ENCODE measurements around the gene APOA4. TPM values are rescaled to one million over a fixed set of nuclear protein-coding genes. Genes with fewer than 3 reads are reported as not detected.
"Not testable (repeated sequence)": the region's sequence is repeated elsewhere in the genome, so short reads cannot be mapped to it uniquely, and the experiment has no call there.

Gene APOA4
- total RNA-seq, 1 donor from 2014 or later, result not detected

DNA sequence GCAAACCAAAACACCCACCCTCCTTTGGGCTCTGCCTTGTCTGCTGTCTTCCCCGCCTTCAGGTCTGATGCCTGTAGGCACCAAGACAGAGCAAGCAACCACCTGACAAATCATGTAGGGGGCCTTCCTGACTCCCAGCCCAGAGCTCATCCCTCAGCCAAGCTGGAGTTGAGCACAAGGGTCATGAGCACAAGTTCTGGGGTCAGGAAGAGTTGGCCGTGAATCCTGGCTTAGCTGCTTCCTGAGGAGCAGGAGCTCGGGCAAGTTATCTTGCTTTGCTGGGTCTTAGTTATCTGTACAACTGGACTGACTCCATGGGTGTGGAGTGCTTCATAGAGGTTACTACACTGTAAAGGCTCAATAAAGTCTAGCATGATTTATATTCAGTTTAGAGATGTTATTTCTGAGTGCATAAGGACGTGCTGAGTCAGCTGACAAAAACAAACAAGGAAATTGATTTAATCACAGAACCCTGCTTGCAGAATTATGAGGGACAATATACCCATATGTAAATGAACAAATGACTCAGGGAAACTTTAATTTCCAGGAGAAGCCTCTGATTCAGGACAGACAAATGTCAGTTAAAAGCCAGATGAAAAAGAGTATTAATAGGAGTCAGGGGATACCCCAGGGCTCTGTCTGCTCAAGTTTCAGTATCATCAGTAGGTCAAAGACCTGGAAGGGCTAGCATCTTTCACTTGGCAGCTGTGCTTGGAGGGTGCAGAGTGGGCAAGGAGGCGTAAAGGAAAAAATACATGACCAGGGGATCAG is 29.3 kb upstream of the APOA4 start:
- ATAC-seq (no peak), DNase-seq (ENCODE audit: missing footprints) (no peak)
- intact Hi-C loops (cut with DNase I), result no loop called here

DNA sequence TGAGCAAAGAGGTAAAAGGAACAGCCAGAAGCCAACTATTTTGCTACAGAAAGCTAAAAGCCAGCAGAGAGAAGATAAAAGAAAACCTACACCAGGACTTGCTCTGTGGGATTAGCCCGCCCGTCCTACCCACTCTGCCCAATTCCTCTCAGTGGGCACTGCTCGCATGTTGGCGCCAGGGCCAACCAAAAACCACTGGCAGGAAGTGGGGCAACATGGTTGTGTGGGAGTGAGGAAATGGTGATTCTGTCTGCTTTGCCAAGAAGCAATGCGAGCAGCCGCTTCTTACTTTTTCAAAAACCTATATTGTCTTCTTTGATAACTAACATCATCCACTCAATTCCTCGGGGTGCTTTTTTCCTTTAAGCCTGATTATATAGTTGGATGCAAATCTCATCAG is 28.5 kb upstream of the APOA4 start:
- ATAC-seq, result no peak
- no peak for DNase-seq (ENCODE audit: missing footprints)
- intact Hi-C loops (cut with DNase I), result no loop called here

- intact Hi-C loops (cut with DNase I), result no loop called here
- ATAC-seq, result no peak
Measured at GRCh38 chr11:116849486-116849885, 26.4 kb upstream of the APOA4 start.

GRCh38 chr11:116849060-116849459 is 26.0 kb upstream of the APOA4 start:
- DNase-seq (ENCODE audit: missing footprints), result no peak
- ATAC-seq, result no peak
- intact Hi-C loops (cut with DNase I), result no loop called here

More at GRCh38 chr11:116849486-116849885, 26.4 kb upstream of the APOA4 start:
- no peak for DNase-seq (ENCODE audit: missing footprints)

DNA sequence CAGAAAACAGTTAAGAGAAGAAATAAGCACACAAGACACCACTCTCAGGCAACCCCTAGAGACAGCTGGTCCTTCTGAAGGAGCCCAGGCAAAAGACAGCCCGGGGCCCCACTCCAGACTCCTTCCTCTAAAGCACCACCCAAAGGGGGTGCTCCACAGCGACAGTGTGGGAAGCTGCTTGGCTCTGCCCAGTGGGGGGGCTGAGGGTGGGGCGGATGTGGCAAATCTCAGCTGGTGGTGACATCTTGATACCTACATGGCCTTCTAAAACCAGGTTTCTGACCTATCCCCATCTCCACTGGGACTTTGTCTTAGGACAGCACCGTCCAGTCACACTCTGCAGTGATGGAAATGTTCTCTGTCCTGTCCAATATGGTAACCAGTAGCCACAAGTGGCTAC is 24.5 kb upstream of the APOA4 start:
- DNase-seq (ENCODE audit: missing footprints) (no peak), ATAC-seq (no peak)
- intact Hi-C loops (cut with DNase I), result no loop called here

DNA sequence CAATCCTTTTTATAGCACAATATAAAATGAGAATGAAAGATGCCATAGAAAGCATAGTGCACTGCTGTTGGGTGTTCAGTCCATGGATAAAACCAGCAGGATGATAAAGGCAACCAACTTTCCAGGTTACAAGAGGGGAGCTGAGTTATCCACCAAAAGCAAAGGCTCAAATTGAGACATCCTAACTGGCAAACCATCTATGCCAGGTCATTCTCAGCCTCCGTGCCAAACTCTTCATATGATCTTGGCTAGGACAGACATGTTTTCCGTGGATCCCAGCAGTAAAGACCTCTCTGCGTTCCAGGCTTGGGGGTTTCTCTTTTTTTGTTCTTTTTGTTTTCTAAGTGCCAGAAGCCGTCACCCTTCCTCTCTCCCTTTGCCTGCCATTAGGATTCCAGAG is 21.6 kb upstream of the APOA4 start:
- ATAC-seq (no peak), DNase-seq (ENCODE audit: missing footprints) (no peak)
- intact Hi-C loops (cut with DNase I), result no loop called here

GRCh38 chr11:116843661-116844060 is 20.6 kb upstream of the APOA4 start:
- DNase-seq (ENCODE audit: missing footprints) (no peak), ATAC-seq (no peak)
- intact Hi-C loops (cut with DNase I), result no loop called here

DNA sequence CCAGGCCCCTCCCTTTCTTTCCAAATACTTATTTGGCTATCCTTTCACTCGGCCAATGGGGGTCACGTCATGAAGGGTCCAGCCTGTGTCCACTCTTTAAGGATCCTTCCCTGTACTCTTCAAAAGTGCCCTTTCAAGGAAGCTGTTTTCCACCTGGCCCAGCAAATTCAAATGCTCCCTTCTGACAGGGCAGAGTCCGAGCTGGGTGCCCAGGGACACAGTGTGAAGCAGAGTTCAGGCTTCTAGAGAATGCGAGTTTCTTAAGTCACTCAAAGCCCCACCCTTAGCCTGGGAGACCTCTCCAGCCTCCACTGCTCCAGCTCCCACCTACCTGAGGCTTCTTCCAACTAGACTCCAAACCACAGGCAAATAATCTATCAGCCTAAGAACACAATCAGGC is 19.8 kb upstream of the APOA4 start:
- intact Hi-C loops (cut with DNase I), result no loop called here
- DNase-seq (ENCODE audit: missing footprints) (no peak), ATAC-seq (no peak)

GRCh38 chr11:116842117-116842516 is 19.0 kb upstream of the APOA4 start:
- ATAC-seq, result no peak
- intact Hi-C loops (cut with DNase I), result no loop called here
- no peak for DNase-seq (ENCODE audit: missing footprints)

DNA sequence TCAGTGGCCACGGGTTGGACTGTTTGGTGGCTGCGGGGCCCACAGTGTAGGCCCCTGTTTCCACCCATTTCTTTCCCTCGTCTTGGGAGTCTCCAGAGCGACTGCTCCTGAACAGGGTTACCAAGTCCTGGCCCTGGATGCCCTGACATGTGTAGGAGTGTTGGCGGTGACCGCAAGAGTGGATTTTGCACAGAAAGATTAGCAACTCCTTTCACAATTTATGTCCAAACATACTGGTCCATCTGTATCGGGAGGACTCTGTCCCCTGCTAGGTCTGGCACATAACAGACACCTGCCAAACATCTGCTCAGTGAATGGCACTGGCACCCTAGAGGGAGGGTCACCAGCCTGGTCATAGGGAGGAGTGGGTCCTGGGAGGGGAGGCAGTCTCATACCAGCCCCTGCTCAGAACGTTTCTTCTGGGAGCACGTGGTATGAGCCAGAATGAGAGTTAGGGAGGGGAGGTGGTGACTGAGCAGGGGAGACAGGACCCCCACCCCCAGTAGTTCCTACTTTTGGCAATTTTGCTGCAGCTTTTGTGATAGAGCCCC is 17.7 kb upstream of the APOA4 start:
- intact Hi-C loops (cut with DNase I), result no loop called here
- ATAC-seq (no peak), DNase-seq (ENCODE audit: missing footprints) (no peak)

DNA sequence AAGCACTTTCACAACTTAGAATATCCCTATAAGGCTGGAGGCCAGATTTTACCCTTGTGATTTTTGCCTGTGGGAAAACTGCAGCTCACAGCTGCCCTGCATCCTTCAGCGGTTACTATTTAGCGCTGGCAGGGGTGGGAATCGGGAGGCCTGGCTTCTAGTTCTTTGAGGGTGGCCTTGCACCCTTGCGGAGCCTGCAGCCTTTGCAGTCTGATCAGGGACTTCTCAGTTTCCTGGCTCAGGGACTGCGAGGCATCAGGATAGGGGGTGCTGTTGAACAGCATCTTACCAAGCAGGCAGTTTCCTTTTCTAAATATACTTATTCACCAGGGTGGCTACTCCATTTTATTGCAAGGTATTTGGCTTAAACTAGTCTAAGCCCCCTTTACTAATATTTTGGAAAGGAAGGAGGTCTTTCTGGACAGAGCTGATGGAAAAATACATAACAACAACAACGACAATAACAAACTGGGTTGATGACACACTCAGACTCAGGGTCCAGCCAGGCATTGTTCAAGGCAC is 17.2 kb upstream of the APOA4 start:
- peak; percentile 11 for ATAC-seq
- intact Hi-C loops (cut with DNase I), result no loop called here
- no peak for DNase-seq (ENCODE audit: missing footprints)

GRCh38 chr11:116838321-116839084 is 15.4 kb upstream of the APOA4 start:
- intact Hi-C loops (cut with DNase I), result no loop called here
- DNase-seq (ENCODE audit: missing footprints), result no peak
- ATAC-seq, result no peak

DNA sequence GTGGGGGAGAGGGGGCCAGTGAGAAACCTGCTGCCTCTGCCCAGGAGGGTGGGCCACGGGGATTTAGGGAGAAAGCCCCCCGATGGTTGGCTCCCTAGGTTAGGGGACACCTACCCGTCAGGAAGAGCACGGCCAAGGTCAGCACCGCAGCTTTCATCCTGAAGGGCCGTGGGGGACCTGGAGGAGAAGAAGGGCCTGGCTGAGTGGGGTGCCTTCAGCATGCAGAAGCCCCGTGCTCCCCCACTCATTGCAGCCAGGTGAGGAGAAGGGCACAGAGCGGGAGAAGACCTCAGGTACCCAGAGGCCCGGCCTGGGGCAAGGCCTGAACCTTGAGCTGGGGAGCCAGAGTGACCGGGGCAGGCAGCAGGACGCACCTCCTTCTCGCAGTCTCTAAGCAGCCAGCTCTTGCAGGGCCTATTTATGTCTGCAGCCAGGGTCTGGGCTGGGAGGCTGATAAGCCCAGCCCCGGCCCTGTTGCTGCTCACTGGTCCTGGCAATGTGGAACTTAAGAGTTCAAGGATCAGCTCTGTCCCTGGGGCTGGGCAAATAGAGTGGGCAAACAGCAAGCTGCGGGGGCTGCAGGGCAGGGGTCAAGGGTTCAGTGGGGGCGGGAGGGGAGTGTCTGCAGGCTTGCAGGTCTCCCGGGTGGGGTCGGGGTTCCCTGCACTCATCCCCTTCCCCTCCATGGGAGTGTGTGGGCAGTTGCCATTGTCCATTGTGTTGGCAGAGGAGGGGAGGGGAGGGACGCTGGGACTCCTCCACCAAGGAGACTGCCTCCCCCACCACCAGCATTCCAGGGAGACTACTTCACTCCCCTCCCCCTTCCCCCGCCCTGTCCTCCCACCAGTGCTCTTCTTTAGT is 14.4 kb upstream of the APOA4 start, which contains the start of gene APOA1:
APOA1 (minus strand) TSS at position 392 of the 861 bp plus-strand sequence; CDS start at position 157, 235 bp downstream.
- intact Hi-C loops (cut with DNase I), result no loop called here
- DNase-seq (ENCODE audit: missing footprints), result no peak
- no peak for ATAC-seq

DNA sequence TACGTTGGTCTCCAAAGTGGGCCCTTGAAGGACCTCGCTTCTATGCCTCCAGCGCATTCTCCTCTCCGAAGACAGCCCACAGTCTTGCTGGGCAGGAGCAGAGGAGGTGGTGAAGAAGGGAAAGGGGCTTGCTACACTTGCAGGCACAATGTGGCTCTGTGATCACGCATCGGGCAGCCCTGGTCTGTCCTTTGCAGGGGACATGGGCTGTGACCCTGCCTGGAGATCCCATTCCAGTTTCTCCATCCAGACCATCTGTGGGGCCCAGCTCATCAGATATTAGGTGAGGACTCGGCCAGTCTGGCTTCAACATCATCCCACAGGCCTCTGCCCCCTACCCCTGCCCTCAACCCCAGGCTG is 13.5 kb upstream of the APOA4 start:
- DNase-seq (ENCODE audit: missing footprints) (no peak), ATAC-seq (no peak)
- intact Hi-C loops (cut with DNase I), result no loop called here

- peak; percentile 95 for DNase-seq (ENCODE audit: missing footprints)
- intact Hi-C loops (cut with DNase I), result loop anchor here (2.0 kb wide), 1 partner anchor 47 kb away; the partner anchor contains the start of gene ZPR1
- peak; percentile 87 for ATAC-seq
Measured at GRCh38 chr11:116835791-116836631, 12.9 kb upstream of the APOA4 start.

DNA sequence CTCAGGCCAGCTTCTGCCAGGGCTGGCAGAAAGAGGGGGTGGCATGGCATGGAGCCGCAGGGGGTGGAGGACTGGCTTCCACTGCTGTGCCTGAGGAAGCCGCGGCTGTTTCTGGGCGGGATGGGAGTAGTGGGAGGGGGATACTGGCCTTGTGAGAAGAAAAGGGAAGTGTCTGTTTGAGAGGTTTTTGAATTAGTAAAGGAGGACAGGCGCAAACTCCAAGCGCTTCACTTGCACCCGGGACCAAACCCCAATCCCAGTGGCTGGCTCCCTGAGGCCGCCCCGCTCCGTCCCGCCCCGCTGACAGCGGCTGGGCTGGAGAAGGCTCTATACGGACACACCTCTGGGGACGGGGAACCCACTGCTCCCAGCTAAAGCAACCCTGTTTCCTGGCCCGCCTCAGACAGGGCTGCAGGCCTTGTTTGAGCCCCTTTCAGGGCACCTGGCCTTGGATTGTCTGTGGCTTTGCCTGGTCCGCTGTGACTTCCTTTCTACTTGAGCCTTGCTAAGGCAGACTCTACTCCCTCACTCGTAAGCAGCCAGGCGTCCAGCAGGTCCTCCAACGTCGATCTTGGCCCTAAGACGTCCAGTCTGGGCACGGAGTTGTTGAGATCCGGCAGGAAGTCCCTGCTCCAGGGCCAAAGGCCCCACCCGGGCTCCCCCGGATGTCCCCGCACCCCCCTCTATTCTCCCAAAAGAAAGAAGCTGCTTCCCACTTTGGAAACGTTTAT is 12.1 kb upstream of the APOA4 start:
- intact Hi-C loops (cut with DNase I), result loop anchor here (2.0 kb wide), 1 partner anchor 46 kb away; the partner anchor contains the start of gene ZPR1
- ATAC-seq (no peak), DNase-seq (ENCODE audit: missing footprints) (no peak)

DNA sequence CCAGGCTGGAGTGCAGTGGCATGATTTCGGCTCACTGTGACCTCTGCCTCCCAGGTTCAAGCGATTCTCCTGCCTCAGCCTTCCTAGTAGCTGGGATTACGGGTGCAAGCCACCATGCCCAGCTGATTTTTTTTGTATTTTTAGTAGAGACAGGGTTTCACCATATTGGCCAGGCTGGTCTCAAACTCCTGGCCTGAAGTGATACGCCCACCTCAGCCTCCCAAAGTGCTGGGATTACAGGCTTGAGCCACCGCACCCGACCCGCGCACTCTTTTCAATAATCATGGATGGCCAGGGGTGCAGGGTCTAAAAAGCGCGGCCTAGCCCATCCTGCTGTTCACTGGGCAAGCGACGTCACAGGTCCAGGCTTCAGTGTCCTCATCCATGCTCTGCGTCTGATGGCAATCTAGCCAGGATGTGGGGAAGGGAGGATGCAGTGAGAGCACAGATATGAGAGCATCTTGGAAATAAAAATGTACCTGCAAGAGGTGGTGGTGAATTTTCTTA is 11.5 kb upstream of the APOA4 start:
- DNase-seq (ENCODE audit: missing footprints); ATAC-seq: not testable (repeated sequence)
- intact Hi-C loops (cut with DNase I), result loop anchor here (2.0 kb wide), 1 partner anchor 46 kb away; the partner anchor contains the start of gene ZPR1

Measured in Right ventricle myocardium inferior (tissue), 1 donor.